Hematopoietic multipotent progenitor cell treated with erythropoietin and hydrocortisone succinate and interleukin-3 and kit ligand, for 17 days (in vitro differentiated cells): ENCODE results near the gene SMPD1.

Experiments
- DNase-seq: peaks from one replicate; pipeline ENCODE4 v3.0.0-alpha.2; 2015; ENCODE audit warnings: low spot score

The SMPD1 gene

DNA sequence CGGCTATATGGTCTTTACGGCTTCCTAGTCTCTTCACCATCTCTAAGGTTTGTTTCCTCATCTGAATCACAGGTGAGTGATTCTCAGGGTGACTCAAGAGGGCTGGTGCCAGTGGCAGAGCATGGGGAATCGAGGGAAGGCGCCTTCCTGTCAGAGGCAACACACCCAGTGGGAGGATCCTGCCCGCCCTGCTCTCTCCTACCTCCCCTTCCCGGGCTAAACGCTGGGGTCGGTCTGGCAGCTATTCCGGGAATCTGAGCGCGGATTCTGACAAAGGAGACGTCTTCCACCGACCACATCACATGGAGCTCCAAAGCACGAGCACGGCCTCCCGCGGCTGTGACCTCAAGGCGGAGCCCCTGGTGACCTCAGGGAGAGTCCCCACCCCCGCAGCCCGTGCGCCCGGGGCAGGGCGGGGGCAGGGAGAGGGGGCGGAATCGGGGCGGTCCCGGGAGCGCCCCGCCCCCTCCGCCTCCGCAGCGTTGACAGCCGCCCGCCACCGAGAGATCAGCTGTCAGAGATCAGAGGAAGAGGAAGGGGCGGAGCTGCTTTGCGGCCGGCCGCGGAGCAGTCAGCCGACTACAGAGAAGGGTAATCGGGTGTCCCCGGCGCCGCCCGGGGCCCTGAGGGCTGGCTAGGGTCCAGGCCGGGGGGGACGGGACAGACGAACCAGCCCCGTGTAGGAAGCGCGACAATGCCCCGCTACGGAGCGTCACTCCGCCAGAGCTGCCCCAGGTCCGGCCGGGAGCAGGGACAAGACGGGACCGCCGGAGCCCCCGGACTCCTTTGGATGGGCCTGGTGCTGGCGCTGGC, at the start of gene SMPD1:
Gene SMPD1, plus strand, starts transcription at position 570 of the 813 bp plus-strand sequence. Its CDS starts 125 bp downstream, at position 695.
- DNase-seq: peak; percentile 92

DNA sequence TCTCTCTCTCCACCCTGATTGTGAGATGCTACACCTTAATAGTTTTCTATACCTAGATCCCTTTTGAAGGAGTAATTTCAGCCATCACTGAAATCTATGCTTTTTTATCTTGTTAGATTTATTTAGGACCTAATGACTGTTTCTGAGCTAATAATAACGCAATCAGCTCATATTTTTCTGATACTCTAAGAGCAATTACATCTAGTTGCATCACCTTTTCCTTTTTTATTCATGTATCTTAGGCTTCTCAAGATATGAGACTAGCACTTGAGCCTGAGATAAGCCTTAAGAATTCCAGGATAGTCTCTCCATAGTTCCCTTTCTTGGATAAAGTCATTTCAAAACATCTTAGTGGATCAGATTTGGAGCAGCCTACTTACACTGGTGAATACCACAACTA, 44.9 kb upstream of the SMPD1 start:
- DNase-seq: no peak

DNA sequence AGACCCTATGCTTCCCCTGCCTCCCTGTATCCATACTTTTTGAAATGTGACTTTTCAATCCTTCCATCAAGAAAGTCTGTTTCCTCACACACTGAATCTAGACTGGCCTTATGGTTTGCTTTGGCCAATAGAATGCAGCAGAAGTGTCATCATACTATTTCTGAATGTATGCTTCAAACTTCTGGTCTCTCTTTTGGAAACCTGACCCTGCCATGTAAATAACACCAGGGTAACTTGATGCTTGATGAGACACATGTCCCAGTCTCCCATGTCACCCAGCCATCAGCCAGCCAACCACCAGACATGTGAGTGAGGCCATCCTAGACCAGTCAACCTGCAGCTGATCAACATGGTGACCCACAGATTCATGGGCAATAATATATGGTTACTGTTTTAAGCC, 40.2 kb upstream of the SMPD1 start:
- no peak for DNase-seq

DNA sequence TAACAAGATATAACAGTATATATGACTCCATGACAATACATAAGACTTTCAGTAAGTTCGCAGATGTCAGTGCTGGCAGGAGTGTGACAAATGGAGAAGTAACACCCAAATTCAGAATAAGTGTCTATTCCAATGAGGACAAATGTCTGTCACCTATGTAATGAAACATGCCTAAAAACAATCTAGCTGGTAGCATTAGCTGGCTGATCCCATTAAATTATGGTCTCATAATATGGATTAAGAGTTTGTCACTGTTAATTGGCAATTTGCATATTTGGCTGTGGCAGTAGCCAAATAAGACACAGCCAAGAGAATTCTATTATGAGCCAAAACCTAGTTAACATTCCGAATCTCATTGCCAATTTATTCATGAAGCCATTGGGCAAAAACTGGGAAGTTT, 39.8 kb upstream of the SMPD1 start:
- DNase-seq: no peak

DNA sequence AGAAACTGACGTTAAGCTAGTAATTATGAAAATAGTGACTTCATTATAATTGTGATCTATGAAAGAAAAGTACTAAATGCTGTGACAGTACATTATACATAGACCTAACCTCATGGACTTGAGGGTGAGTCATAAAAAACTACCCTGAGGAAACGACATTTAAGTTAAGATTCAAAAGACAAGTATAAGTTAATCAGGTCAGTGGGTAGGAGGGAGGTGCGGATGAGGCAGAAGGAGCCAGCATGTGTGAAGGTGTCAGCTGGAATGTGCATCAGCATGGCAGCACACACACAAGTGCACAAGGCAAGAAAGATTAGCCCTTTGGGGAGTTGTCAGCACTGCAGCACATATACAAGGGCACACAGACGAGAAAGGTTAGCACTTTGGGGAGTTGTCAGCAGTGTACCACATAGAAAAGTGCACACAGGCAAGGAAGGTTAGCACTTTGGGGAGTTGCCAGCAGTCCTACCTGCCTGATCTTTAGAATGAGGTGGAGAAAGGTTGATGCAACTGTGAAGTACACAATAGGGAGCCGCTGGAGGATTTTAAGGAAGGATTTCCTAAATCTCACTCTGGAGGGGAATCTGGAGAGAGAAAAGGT, 38.4 kb upstream of the SMPD1 start:
- no peak for DNase-seq

DNA sequence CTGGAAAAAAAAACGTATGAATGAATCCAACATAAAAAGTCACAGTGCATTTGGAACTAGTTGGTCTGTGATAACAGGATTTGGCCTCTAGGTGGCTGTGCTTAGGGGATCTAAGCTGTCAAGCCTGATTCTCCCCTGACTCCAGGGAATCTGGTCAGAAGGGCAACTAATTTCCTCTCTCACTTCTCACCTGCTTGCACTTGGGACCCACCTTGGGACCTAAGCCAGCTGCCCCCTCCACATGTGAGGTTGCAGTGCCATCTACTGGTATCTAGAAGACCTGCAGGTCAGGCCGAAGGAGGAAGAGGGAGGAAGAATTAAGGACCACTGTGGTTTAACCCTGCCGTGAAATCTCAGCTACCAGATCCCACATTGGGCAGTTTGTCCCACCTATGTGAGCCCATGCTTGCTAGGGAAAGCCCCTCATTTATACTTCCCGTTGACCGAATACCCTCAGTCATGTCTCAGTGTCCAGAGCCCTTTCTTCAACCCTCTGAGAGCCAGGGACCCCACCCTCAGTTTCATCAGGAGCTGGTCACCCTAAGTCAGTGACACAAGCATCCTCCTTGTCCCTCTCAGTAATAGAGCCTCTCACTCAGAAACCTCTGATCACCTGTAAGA, 36.8 kb upstream of the SMPD1 start:
- peak; percentile 64 for DNase-seq

DNA sequence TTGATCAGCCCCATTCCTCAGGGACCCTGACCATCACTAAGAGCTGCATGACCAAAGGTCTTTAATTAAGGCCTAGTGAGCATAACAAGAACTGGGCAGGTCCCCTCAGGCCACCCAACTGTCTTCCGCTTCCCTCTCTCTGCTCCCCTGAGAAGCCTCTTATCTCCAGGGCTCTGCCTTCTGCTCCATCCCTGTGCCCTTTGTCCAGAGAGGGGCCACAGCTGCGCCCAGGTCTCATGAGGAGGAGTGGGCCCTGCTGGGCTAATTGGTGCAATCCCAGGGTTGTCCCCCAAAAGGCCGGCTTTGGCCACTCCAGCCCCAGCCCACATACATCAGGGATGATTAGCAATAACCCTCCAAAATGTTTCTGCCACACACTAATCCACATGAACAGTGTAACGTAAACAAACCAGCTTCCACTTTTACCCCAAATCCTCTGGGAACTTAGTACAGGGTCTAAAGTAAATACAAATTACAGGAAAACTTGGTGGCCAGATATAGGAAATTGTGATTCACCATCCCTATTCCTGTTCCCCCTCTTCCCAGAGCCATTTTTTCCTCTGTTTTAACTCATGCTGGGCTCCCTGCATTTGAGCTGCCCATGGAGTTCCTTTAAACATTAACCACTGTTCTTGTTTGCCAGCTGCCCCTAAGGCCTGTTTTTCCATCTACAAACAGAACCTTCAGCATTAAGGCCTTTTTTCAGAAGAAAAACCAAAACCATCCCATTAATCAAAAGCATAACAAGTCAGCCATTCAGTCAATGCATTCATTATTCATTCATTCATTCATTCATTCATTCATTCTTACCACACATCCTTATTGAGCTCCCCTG, 35.4 kb upstream of the SMPD1 start:
- DNase-seq: no peak

DNA sequence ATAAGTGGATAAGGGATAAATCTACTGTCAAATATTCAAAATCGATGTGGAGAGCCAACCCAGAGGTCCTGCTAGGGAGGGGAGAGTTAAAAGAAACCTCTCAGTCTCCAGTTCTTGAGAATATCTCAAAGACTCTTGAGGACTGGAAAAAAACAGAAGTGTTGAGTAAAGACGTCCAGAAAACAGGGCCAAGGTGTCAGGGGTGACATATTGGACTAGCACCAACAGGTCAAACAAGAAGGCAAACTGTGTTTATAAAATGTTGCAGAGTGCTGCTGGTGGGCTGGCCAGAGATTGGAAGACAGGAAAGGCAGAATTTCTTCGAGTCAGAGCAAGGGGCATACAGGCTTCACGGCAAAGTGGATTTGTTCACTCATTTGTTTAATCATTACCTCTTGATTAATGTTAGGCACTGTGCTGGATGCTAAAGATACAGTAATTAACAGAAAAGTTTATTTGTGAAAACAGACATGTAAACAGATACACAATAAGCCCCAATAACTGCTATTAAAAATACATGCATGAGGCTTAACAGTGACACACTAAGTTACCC, 33.7 kb upstream of the SMPD1 start:
- DNase-seq: no peak

DNA sequence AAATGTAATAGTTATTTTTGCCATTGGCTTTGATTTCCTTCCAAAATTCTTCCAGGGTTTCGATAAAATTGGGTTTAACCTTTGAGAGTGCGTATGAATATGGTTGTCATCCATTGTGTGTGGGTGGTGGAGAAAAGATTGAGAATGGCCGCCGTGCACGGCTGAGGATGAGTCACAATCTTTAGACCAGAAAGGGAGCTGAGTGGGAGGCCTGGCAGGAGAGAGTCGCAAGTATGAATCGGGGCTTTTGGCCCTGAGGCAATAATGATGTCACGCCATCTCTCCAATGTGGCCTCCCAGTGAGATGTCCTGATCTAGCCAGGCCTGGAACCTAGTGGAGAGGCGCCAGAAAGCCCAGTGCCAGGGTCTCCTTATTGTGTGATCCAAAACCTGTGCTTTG, 33.1 kb upstream of the SMPD1 start:
- DNase-seq: no peak

DNA sequence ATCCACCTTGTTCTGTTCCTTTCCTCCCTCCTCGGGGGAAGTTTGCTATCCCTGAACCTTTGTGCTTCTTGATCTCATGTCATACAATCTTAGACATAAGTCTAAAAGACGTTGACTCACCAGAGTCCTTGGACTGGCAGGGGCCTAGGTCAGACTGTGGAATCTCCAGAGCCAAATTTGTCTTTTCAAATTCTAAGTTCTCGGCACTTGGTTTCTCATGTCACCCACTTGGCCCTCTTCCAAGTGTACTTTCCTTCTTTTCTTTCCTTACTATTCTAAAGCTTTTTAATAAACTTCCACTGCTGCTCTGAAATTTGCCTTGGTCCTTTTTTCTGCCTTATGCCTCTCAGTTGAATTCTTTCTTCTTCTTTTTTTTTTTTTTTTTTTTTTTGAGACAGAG, 30.1 kb upstream of the SMPD1 start:
- DNase-seq: no peak

DNA sequence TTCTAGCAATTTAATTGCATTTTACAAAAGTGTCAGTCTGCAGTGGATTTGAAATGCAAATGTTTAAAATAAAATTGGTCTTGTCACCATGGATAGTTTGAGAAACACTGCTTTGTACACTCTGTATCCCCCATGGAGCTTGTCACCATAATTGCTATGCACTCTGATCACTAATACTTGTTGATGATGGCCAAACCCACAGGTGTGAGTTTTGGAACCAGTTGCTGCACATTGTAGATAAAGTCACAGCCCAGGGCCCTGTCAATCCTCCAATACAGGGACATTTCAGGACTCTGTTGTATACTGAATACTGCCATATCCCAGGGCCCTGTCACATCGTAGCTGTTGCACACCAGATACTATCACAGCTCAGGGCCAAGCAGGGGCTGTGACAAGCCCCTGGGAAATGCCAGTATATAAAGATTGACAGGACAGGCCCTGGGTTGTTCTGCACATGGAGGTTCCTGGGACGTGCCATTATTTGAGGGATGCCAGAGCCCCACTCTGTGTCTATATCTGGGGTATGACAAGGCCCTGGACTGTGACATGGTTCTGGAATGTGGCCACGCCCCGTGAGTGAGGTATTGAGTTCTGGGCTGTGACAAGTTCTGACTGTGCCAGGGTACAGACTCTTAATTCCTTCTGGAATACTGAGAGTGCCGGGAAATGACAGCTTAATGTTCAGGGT, 27.9 kb upstream of the SMPD1 start:
- DNase-seq: no peak

DNA sequence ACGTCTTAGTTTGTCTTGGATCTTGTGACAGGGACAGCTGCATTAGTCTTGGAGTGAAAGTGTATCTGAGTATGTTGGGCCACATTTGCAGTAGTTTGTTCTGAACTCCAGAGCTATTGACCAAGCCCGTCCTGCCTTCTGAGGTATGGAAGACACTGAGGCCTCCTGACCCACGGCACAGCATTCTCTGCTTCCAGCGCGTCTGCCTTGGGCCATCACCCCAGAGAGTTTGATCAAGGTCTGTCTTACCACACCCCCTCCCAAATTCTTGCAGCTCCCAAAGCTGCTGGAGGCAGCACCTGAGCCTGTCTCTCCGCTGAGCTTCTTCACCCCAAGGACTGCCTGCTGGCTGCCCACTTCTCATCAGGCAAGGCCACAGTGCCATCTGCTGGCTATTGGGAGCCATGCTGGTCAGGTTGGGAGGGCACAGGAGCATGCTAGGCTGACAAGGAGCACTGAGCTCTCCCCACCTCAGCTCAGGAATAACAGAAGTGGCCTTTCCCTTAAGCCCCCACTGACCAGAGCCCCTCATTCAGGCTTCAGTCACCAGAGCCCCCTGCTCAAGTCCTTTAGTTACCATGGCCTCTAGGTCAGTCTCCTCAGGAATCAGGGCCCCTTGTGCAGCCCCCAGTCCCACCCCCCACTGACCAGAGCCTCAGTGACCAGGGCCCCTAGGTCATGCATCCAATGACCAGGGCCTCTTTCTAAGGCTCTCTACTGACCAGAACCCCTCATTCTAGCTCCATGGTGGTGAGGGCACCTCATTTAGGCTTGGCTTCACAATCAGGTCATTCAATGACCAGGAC, 27.2 kb upstream of the SMPD1 start:
- peak; percentile 58 for DNase-seq

DNA sequence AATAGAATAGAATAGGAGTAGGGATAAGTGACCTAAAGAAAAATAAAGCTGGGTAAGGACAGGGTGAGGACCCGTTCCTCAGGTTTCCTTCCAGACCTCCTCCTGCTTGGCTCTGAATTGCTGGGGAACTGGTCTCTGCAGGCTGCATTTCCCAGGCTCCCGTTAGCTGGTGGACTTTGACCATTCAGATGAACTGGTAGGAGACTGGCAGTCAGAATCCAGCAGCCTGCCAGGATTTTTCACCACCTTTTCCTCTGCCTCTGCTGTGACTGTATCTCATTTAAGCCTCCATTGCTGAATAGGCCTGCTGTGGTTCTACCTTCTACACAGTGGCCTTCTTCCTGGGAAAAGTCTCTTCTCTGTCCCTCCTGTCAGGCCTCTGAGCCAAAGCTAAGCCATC, 24.6 kb upstream of the SMPD1 start:
- no peak for DNase-seq

DNA sequence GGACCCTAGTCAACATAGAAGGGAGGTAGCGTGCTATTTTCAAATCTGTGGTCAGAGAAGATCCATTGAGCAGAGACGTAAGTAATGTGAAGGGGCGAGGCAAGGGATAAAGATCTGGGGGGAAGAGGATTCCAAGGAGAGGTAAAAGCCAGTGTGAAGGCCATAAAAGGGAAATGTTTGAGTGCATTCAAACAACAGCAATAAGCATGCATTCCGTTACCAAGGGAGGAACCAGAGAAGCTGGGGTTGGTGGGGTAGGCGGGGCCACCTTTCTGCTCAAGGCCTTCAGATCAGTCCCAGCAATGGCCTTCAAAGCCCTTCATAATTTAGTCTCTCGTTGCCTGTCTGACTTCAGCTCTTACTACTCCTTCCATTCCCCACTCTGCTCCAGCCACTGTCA, 18.4 kb upstream of the SMPD1 start:
- no peak for DNase-seq

DNA sequence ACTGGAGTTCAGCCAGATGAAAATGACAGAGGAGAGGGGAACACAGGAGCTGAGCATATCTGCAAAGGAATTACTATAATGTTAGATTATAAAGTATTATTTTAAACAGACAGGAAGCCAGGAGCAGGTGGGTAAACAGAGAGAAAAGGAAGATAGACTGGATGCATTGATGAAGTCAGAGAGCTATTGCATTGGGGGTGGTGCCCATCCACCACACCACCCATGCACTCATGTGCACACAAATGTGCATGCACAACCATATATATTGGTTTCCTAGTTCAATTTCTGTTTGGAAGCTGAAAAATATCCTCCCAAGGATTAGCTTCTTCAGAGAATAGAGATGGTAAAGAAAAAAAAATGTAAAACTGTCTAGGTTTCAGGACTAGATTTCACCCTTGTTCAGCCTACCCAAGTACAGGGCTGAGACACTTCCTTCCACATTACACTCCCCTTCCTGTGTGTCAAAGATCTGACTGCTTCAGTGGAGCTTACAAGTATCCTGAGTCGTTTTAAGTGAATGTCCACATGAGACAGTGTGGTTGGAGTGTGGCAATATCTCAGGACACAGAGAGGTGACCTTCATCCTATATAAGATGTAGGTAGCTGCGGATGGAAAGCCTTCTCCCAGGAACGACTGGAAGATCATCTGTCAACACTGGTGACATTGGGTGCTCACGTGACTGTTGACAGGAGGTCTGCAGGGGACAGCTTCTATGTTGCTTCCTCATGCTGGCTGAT, 12.2 kb upstream of the SMPD1 start:
- DNase-seq: no peak

DNA sequence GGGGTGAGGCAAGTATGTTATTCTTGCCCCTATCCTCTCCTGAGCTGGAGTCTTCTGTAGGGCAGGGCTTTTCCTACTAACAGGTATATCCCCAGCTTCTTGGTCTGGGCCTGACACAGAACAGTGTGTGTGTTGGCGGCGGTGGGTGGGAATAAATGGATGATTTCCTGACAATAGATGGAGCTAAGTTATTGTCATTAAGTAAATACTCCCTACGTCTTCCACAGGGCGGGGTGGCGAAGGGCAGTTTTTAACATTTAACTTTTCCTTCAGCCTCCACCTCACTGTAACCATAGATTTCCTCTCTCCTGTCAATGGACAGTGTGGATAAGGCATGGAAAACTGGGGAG, 11.7 kb upstream of the SMPD1 start:
- no peak for DNase-seq

DNA sequence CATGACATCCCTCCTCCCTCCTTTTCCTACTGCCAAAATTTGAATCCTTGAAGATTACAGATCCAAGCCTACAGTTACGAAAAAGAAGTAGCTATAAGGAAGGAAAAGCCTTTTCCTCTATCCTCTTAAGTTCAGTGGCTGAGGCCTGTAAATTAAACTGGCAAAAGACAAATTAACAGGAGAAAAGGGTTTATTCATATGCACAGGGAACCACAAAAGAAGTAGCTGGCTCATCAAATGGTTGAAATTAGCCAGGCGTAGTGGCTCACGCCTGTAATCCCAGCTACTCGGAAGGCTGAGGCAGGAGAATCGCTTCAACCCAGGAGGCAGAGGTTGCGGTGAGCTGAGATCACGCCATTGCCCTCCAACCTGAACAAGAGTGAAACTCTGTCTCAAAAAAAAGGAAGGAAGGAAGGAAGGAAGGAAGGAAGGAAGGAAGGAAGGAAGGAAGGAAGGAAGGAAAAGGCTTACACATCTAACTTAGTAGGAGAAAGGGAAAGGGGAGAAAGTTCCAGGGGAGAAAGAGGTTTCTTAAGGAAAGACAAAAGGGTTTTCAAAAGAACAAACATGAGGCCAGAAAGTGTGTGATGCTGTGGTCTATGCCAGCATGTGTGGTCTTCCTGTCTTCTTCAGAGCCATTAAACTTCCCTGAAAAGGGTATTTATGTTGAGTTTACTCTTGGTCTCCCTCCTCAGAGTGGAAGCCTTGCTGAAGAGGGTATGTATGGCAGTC, 5.1 kb upstream of the SMPD1 start:
- DNase-seq: no peak

DNA sequence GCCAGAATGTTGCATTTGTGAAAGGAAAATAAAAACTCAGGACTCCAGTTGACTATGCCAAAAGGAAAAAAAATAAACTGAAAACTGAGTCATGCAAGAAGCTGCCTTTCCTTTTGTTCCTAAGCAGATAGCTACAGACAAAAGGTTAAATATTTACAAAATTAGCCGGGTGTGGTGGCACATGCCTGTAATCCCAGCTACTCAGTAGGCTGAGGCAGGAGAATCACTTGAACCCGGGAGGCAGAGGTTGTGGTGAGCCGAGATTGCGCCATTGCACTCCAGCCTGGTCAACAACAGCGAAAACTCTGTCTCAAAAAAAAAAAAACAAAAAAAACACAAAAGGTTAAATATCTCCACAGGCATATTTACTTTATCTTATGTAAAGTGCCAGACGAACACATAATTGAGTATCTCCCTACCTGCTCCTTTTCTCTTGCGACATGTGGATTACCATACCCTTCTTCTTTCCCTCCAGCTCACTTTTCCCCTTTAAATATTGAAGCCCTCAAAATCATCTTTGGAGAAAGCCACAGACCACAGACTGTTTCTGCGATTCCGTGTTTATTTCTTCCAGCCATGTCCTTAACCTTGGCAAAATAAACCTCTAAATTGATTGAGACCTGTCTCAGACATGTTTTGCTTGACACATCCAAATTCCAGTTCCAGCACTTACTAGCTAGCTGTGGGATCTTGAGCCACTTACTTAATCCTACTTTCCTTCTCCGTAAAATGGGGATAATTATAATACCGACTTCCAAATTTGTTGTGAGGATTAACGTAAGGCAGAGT, 2.3 kb upstream of the SMPD1 start:
- no peak for DNase-seq

DNA sequence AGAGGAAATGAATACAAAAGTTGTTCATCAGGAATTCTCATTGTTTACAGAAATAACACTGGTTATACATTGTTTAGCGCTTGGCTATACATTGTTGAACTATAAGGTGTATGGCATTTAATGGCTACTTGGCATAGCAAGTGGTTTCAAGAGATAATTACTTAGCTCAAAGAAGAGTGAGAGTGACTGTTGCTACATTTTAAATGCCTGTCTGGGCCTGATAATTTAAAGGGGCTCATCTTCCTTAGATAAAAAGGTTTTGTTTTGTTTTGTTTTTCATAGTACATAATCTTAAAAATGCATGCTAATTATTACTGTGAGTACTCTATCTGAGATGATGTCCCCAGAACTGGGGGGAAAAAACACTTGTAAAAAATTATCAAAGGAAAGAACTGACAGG, 1.5 kb upstream of the SMPD1 start:
- DNase-seq: peak; percentile 32
